Eye (tissue), 1 donor: ENCODE measurements around the gene CLCNKB.
"Not testable (repeated sequence)": the region's sequence is repeated elsewhere in the genome, so short reads cannot be mapped to it uniquely, and the experiment has no call there.

Source experiments
- DNase-seq: peaks from one replicate; pipeline ENCODE4 v3.0.0-alpha.2; 2015

Gene CLCNKB

DNA sequence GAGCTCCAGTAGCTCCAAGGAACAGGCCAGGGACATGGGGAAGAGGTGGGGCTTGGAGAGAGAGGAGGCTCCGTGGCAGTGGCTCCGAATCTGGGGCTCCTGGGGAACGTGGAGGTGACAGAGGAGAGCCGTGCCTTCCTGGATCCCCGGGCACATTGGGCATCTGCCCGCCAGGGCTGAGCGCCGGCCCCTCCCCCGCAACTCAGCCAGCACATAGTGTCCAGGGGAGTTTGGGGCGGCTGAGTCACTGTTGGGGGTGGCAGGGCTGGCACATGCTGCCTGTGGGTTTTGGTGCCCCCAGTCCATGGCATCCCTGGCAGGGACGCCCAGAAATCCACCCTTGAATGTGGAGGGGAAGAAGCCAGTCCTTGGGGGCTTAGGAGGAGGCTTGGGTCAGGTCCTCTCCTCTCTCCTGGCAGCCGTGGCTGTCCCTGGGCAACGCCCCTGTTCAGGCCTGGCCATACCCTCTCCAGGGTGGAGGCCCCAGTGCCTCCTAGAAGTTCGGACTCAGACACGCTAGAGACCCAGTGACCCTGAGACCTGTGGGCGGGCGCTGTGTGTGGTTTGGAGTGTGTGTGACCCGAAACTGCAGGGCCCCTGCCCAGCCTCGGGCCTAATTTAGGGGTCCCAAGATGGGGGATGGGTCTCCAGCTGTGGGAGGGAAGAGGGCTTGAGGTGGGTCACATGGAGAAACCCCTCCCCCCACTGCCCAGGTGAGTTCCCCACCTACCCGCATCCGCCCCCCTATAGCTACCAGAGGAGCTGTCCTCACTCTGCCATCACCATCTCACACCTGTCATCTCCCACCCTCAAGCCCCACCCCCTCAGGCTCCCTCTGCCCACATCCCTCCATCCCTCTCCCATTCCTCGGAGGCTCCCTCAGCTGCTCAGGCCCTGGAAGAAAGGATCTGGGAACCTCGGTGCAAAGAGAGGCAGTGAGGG is 27.4 kb upstream of the CLCNKB start:
- DNase-seq: no peak

DNA sequence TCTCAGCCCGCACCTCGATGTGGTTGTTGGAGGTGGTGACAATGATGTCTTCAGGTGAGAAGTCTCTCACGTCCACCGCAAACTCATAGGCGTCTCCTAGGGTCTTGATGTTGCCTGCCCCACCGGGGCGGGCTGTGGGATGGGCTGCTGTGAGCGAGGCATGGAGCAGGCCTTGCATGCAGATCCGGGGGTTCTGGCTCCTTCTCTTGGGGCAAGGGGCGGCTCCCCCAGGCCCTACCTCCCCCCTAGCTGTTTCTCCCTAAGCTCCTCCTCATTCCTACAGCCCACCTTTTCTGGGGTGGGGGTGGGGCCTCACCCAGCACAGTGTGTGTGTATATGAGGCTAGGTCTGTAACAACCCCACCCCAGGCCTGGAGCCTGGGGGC is 26.5 kb upstream of the CLCNKB start:
- DNase-seq: no peak

DNA sequence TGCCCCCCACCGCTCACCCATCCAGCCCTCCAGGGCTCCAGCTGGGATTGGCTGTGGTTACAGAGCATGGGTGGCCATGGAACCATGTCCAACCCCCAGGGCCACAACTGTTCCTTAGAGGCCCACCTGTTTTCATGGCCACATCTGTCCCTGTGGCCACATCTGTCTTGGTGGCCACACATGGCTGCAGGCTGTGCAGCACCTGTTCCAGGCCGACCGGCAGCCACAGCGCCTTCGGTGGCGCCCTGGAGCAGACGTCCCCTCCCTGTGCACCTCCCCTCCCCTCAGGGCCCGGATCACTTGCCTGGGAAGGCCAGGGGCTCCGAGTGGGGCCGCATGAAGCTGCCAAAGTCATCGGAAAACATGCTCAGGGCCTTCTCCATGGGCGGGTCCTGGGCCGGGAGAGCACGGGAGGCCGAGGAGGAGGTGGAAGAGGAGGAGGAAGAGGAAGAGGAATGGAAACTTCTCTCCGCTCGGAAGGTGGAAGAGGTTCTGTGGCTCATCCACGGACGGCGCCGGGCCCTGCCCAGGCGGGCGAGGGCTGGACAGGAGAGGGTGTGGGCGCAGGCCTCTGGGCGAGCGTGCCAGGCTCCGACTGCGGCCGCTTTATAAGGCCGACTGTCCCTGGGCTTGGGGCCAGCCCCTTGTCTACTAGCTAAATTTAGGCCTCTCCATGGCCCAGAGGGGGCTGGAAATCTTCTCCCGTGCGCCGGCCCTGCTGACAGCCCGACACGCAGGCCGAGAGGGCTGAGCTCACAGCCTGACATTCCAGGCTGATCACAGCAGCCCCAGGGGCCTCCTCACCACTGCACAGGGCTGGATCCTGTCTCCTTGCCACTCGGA is 25.9 kb upstream of the CLCNKB start, which contains the start of gene HSPB7:
Gene HSPB7, minus strand, starts transcription at position 583 of the 843 bp plus-strand sequence. Its CDS starts 80 bp downstream, at position 503.
- DNase-seq: peak; percentile 64

- no peak for DNase-seq
These were observed 25.3 kb upstream of the CLCNKB start for GRCh38 chr1:16018308-16018707.

- peak; percentile 45 for DNase-seq
These were observed 24.6 kb upstream of the CLCNKB start for GRCh38 chr1:16018749-16019643.

DNA sequence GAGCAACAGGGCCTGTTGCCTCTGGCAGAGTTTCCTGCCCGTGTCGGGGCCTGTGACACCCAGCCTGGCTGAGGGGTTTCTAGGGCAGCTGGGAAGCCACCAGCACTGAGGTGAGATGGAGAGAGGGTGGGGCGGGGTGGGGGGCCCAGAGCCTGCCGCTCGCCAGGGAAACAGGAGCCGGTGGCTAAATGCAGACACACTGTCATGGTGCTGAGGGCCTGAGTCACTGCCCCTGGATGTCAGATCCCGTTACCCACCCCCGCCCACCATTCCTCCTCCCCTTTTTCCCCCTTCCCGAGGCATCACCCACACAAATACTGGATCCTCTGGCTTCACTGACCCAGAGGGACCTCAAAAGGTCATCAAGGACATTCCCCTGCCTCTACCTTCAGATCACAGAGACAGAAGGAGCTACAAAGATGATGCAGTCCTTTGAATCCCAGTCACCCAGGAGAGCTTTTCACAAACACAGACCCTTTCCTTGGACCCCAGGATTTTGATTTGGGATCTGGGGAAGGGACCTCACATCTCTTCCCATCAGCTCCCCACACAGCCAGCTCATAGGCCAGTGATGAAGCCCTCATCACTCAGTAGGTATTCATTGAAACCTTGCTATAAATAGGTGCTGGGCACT is 23.8 kb upstream of the CLCNKB start:
- DNase-seq: no peak

DNA sequence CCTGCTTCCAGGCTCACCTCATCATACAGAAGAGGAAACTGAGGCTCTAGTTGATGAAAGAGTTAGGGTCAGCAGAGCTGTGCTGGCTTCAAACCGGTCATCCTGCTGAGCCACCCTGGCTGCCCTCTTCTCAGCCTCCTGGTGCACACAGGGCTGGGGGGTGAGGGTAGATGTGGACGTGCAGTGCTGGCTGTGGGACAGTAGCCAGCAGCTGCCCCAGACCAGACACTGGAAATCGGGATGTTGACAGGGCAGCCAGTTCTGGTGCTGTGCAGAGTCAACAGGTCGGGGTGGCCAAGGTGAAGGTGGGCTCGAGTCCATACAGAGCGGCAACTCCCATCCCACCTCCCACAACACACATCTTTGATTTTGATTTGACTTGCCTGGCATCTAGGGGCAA is 23.3 kb upstream of the CLCNKB start:
- DNase-seq: no peak

GRCh38 chr1:16020878-16021277 is 22.7 kb upstream of the CLCNKB start:
- not testable (repeated sequence) for DNase-seq

DNA sequence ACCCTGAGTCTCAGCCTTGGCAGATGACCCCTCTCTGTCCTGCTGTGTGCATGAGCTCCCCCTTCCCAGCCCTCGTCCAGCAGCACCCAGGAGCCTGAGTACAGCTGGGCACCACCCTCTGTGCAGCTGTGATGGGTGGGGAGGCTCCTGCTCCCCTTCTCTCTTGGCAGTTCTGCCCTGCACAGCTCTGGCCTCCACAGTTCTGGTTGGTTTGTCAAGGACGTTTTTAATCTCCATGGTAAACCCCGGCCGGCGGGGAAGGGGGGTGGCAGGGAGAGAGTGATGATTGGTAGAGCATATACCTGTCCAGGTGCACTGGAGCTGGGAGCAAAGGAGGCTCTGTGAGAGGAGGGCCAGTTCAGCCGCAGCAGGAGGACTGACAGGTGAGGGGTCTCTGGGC is 21.9 kb upstream of the CLCNKB start, which contains the start of gene CLCNKA:
Gene CLCNKA, plus strand, starts transcription at position 356 of the 400 bp plus-strand sequence. CDS start 584 bp downstream, outside the sequence.
- DNase-seq: no peak

DNA sequence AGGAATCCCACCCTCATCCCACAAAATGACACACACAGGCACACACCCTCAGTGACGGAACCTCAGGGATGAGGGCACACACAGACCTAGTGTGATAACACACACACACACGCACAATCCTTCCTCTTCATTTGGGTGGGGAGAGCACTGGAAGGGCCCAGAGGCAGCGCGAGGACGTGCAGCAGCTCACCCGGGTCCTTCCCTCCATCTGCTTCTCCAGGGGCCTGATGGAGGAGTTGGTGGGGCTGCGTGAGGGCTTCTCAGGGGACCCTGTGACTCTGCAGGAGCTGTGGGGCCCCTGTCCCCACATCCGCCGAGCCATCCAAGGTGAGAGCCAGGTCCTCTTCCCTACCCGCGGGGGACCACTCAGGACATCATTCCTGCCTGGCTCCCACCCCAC is 21.2 kb upstream of the CLCNKB start:
- DNase-seq: no peak

GRCh38 chr1:16023050-16023653 is 20.4 kb upstream of the CLCNKB start:
- no peak for DNase-seq

GRCh38 chr1:16026302-16026701 is 17.3 kb upstream of the CLCNKB start:
- not testable (repeated sequence) for DNase-seq

DNA sequence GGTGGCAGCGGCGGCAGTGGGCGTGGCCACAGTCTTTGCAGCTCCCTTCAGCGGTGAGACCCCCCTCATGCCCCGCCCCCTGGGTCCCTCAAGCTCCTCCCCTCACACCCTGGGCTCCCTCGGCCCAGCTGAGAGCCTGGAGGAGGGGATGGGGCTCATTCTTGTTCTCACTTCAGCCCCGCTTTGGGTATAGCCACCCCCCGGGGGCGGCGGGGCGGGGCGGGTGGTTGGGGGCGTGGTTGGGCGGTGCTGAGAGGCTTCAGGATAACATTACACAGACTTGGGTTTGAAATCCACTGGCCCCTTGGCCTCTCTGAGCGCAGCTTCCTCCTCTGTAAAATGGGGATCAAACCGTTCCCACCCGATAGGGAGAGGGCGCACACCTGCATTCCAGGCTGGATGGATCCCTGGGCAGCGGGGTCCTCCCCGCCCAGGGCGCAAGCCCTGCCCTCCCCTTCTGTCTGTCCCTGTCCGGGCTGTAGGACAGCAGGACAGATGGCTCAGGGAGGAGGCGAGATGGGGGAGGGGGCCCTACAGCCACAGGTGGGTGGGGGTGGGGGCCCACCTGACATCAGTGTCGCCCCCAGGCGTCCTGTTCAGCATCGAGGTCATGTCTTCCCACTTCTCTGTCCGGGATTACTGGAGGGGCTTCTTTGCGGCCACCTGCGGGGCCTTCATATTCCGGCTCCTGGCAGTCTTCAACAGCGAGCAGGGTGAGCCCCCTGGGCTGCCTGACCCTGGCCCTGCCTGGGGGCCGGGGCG is 16.7 kb upstream of the CLCNKB start:
- DNase-seq: peak; percentile 87

GRCh38 chr1:16028237-16029002 is 15.2 kb upstream of the CLCNKB start:
- DNase-seq: no peak

GRCh38 chr1:16029003-16029268 is 14.6 kb upstream of the CLCNKB start:
- DNase-seq: not testable (repeated sequence)

DNA sequence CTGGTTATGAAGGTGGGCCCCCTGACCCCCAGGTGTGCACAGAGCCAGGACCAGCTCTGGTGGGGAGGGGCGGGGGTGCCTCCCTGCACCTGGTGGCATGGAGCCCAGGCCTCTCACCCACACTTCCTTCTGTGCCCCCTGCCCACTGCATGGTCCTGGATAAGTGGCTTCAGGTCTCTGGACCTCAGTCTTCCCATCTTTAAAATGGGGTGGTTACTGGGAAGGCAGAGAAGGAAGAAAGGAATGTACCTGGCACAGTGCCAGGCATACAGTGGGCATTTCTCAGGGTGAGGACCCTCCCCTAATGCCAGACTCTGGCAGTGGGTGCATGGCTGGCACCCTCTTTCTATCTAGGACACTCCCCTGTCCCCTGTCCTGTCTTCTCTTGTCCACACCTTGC is 14.3 kb upstream of the CLCNKB start:
- DNase-seq: no peak

- no peak for DNase-seq
These were observed 12.0 kb upstream of the CLCNKB start for GRCh38 chr1:16031551-16031950.

- peak; percentile 94 for DNase-seq
These were observed 11.0 kb upstream of the CLCNKB start for GRCh38 chr1:16032388-16033102.

DNA sequence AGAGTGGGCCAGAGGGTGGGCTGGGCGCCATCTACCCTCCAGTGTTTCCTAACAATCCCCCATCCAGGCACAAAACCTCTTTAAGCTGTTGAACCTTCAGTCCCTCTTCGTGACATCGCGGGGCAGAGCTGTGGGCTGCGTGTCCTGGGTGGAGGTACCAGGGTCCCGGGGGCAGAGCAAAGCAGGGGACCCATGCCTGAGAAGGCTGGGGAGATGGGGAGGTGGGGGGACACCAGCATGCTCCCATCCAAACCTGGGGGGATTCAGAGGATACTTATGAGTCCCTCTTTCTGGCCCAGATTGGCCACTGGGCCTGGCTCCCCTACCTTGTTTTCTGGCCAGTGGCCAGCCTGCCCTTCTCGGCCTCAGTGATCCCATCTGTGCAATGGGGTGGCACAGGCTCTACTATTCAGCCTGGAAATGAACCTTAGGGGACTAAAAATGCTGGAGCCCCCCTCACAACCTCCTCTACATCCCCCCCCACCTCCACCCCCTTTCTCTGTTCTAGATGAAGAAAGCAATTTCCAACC is 10.4 kb upstream of the CLCNKB start:
- DNase-seq: not testable (repeated sequence)
